ENCODE data around the gene SOX18. TPM values are rescaled to one million over a fixed set of nuclear protein-coding genes. Genes with fewer than 3 reads are reported as not detected.

The SOX18 gene
- total RNA-seq, 6 donors from 2014 or later: 6.3 to 138 (median 37.7) TPM

- ATAC-seq (ENCODE audit: low FRiP score in 2 of 2): peak; percentile 25 to 38
- no peak for DNase-seq
- Histone ChIP-seq H3K4me3 (peak overlapping the region in 3 of 4 donors; percentile 49 to 58 (median 53)), H3K9me3 (no peaks in the 10 kb centered on the region), H3K27me3 (peaks cover 0 to 31% (median 12%) of the 10 kb centered on the region in 4 donors), H3K4me1 (peaks cover 45 to 61% (median 51%) of the 10 kb centered on the region in 4 donors), H3K36me3 (peaks cover 0 to 11% (median 4%) of the 10 kb centered on the region in 4 donors), H3K27ac (peak overlapping the region; percentile 41 to 89 (median 80))
- WGBS, 2 donors: 13 to 20% methylated on average over 14 to 16 of the region's 17 CpGs
- TF ChIP-seq CTCF (IDR thresholded peaks at IDR 0.05) (no peak), POLR2AphosphoS5 (IDR thresholded peaks at IDR 0.05) (peak in 1 of 2 donors; percentile 57)
Observed at GRCh38 chr20:64039293-64040160, 9.9 kb downstream of the SOX18 start.

GRCh38 chr20:64038565-64039292, 10.7 kb downstream of the SOX18 start:
- H3K27me3 ChIP-seq: peaks cover 0 to 31% (median 12%) of the 10 kb centered on the region in 4 donors
- H3K4me3 ChIP-seq: peak overlapping the region; percentile 11 to 58 (median 51)
- H3K27ac ChIP-seq: peak overlapping the region; percentile 41 to 89 (median 80)
- ATAC-seq (ENCODE audit: low FRiP score in 2 of 2) (peak; percentile 88), DNase-seq (peak; percentile 75 to 96)
- H3K9me3 ChIP-seq: no peaks in the 10 kb centered on the region
- 0 to 1% methylated on average over 7 to 21 of the region's 91 CpGs for WGBS, 2 donors
- TF ChIP-seq EP300 (IDR thresholded peaks at IDR 0.05) (no peak), POLR2A (IDR thresholded peaks at IDR 0.05) (peak in 1 of 4 donors; percentile 19), POLR2AphosphoS5 (IDR thresholded peaks at IDR 0.05) (no peak), CTCF (IDR thresholded peaks at IDR 0.05) (peak; percentile 80 to 82 (median 82))
- H3K36me3 ChIP-seq: peaks cover 0 to 19% (median 10%) of the 10 kb centered on the region in 4 donors
- H3K4me1 ChIP-seq: peaks cover 45 to 54% (median 49%) of the 10 kb centered on the region in 4 donors

GRCh38 chr20:64038224-64038564, 11.2 kb downstream of the SOX18 start:
- DNase-seq (no peak), ATAC-seq (ENCODE audit: low FRiP score in 2 of 2) (no peak)
- H3K9me3 ChIP-seq: no peaks in the 10 kb centered on the region
- TF ChIP-seq CTCF (IDR thresholded peaks at IDR 0.05) (no peak), POLR2A (IDR thresholded peaks at IDR 0.05) (no peak), POLR2AphosphoS5 (IDR thresholded peaks at IDR 0.05) (no peak), EP300 (IDR thresholded peaks at IDR 0.05) (no peak)
- H3K27ac ChIP-seq: peak overlapping the region; percentile 41 to 89 (median 80)
- WGBS, 2 donors: 0 to 7% methylated on average over 2 to 3 of the region's 30 CpGs
- peak overlapping the region; percentile 11 to 58 (median 51) for H3K4me3 ChIP-seq
- H3K27me3 ChIP-seq: peaks cover 0 to 31% (median 12%) of the 10 kb centered on the region in 4 donors
- H3K4me1 ChIP-seq: peaks cover 45 to 54% (median 49%) of the 10 kb centered on the region in 4 donors
- peaks cover 0 to 24% (median 14%) of the 10 kb centered on the region in 4 donors for H3K36me3 ChIP-seq

- WGBS, 2 donors: 14% methylated on average over 24 to 25 of the region's 36 CpGs
- Histone ChIP-seq H3K27me3 (peaks cover 0 to 31% (median 12%) of the 10 kb centered on the region in 4 donors), H3K36me3 (peaks cover under 1 to 30% (median 19%) of the 10 kb centered on the region in 4 donors), H3K4me1 (peaks cover 45 to 54% (median 49%) of the 10 kb centered on the region in 4 donors), H3K4me3 (peak overlapping the region in 3 of 4 donors; percentile 49 to 58 (median 53)), H3K27ac (peak overlapping the region in 2 of 4 donors; percentile 88 to 89), H3K9me3 (no peaks in the 10 kb centered on the region)
- ATAC-seq (ENCODE audit: low FRiP score in 2 of 2) (no peak), DNase-seq (peak in 1 of 2 donors; percentile 85)
- no peak for TF ChIP-seq CTCF (IDR thresholded peaks at IDR 0.05)
- no peak for TF ChIP-seq POLR2AphosphoS5 (IDR thresholded peaks at IDR 0.05)
- TF ChIP-seq POLR2A (IDR thresholded peaks at IDR 0.05): no peak
- TF ChIP-seq EP300 (IDR thresholded peaks at IDR 0.05): no peak
Observed at GRCh38 chr20:64037498-64038213, 11.8 kb downstream of the SOX18 start.

Measured in upper lobe of left lung (tissue), 6 donors.